Lower leg skin (tissue), 3 donors: ENCODE results near the gene TYMP.

ENCODE experiments used
- POLR2A ChIP-seq, 2 donors: fragments of 450-650 bp; IDR thresholded peaks; one replicate each; pipeline ENCODE4 v1.6.1; 2016 to 2017; ENCODE audit warnings: antibody characterized with exemption in 2 of 2, mild to moderate bottlenecking in 1 of 2, moderate library complexity in 1 of 2
- TF ChIP-seq, protein P1 (sequence below), 3 donors: fragments of 450-650 bp; IDR thresholded peaks; one replicate each; pipeline ENCODE4 v1.5.1; 2016; ENCODE audit warnings: antibody characterized with exemption in 3 of 3, mild to moderate bottlenecking in 3 of 3, moderate library complexity in 2 of 3

DNA sequence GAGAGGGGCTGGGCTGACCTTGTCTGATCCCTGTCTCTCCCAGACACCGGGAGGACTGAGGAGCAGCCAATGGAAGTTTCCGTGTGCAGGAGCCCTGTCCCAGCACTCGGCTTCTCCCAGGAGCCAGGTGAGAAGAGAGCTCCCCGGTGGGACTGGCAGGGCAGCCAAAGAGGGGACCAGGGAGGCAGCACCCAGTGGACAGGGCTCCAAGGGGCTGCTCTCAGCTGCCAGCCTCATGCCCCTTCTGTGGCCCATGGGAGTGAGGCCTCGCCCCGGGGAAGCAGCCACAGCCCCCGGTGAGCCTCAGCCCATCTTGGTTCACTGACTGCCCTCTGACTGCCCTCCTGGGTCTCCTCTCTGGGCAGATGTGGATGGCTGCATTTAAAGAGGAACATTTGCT is 11.2 kb downstream of the TYMP start:
- no peak for TF ChIP-seq POLR2A (IDR thresholded peaks at IDR 0.05)
- TF ChIP-seq, protein P1, sequence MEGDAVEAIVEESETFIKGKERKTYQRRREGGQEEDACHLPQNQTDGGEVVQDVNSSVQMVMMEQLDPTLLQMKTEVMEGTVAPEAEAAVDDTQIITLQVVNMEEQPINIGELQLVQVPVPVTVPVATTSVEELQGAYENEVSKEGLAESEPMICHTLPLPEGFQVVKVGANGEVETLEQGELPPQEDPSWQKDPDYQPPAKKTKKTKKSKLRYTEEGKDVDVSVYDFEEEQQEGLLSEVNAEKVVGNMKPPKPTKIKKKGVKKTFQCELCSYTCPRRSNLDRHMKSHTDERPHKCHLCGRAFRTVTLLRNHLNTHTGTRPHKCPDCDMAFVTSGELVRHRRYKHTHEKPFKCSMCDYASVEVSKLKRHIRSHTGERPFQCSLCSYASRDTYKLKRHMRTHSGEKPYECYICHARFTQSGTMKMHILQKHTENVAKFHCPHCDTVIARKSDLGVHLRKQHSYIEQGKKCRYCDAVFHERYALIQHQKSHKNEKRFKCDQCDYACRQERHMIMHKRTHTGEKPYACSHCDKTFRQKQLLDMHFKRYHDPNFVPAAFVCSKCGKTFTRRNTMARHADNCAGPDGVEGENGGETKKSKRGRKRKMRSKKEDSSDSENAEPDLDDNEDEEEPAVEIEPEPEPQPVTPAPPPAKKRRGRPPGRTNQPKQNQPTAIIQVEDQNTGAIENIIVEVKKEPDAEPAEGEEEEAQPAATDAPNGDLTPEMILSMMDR (IDR thresholded peaks at IDR 0.05) = no peak
